ENCODE results near the gene AGPAT4.

AGPAT4 gene

GRCh38 chr6:161110028-161110779 is 163.7 kb downstream of the AGPAT4 start:
- DNase-seq (ENCODE audit: low read depth in 3 of 3), result no peak

- no peak for DNase-seq (ENCODE audit: low read depth in 3 of 3)
These were observed 164.5 kb downstream of the AGPAT4 start for GRCh38 chr6:161109366-161109765.

DNA sequence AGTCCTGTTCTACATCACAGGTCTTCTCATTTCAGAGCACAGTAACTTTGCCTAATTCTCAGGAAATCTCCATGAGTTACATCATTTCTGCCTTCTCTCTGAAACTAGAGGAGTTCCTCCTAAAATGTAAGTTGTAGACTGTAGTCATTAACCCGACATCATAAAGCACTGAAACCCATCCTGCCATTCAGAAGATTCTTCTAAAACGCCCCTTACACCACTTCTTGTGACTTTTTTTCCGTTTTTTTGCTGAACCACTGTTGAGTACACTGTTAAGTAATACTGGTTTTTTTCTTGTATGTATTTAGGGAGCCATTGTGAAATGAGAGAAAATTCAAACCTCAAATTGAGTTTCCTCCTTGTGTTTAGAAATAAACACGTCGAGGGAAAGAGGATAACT is 164.9 kb downstream of the AGPAT4 start:
- DNase-seq (ENCODE audit: low read depth in 3 of 3), result no peak

- DNase-seq (ENCODE audit: low read depth in 3 of 3), result no peak
These were observed 165.8 kb downstream of the AGPAT4 start for GRCh38 chr6:161107779-161108730.

DNA sequence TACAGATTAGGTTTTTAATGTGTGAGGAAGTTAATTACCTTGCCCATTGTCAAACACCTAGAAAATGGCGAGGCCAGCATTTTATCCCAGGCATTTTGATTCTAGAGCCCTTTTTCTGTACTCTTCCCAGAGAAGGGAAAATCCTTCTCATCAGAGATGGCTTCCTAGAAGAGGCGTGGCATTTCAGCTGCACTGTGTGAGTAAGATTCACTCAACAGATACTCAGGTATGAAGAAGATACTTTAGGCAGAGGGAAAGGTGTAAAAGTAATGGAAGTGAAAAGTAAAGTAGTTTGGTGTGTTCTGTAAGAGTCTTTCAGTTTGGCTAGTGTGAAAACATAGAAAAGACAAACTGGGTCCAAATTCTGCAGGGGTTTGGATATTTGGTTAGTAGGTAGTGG is 168.5 kb downstream of the AGPAT4 start:
- DNase-seq (ENCODE audit: low read depth in 3 of 3), result no peak

- DNase-seq (ENCODE audit: low read depth in 3 of 3), result no peak
These were observed 168.9 kb downstream of the AGPAT4 start for GRCh38 chr6:161104966-161105365.

GRCh38 chr6:161103475-161103874 is 170.4 kb downstream of the AGPAT4 start:
- no peak for DNase-seq (ENCODE audit: low read depth in 3 of 3)

DNA sequence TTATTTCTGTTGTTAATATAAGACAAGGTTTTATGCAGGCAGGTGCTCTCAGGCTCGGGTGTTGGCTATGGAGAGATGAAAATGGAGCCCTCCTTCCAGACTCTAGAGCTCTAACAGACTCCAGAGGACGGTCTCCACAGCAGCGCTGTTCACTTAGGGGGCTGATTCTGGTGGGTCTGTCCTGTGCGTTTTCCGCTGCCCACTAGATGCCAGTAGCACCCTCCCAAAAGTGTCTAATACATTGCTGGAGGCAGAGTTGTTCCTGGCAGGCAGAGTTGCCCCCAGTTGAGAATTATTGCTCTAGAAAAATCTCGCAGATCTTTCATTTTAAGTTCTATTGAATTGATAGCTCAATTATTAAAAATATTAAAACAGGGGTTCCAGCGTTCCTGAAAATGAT is 172.3 kb downstream of the AGPAT4 start:
- no peak for DNase-seq (ENCODE audit: low read depth in 3 of 3)

- DNase-seq (ENCODE audit: low read depth in 3 of 3), result no peak
These were observed 173.8 kb downstream of the AGPAT4 start for GRCh38 chr6:161100072-161100471.

- no peak for DNase-seq (ENCODE audit: low read depth in 3 of 3)
These were observed 177.9 kb downstream of the AGPAT4 start for GRCh38 chr6:161095916-161096315.

DNA sequence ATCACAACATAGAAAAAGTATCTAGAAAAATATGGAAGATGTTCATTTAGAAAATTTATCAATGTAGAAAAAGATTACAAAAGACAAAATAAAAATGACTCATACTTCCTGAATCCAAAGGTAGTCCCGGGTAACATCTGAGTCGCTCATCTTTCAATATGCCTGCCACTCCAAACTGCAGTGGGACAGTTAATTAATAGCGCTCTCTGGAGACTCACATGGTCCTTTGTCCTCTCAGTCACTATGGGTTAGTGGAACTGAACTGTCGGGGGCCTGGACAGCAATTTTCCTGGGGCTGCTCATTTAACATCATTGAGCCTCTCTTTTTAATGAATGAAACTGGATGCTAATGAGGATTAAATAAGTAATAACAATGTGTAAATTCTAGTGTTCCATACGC is 178.9 kb downstream of the AGPAT4 start:
- DNase-seq (ENCODE audit: low read depth in 3 of 3), result no peak

- DNase-seq (ENCODE audit: low read depth in 3 of 3), result no peak
These were observed 181.7 kb downstream of the AGPAT4 start for GRCh38 chr6:161091972-161092701.

- no peak for DNase-seq (ENCODE audit: low read depth in 3 of 3)
These were observed 182.7 kb downstream of the AGPAT4 start for GRCh38 chr6:161091151-161091550.

DNA sequence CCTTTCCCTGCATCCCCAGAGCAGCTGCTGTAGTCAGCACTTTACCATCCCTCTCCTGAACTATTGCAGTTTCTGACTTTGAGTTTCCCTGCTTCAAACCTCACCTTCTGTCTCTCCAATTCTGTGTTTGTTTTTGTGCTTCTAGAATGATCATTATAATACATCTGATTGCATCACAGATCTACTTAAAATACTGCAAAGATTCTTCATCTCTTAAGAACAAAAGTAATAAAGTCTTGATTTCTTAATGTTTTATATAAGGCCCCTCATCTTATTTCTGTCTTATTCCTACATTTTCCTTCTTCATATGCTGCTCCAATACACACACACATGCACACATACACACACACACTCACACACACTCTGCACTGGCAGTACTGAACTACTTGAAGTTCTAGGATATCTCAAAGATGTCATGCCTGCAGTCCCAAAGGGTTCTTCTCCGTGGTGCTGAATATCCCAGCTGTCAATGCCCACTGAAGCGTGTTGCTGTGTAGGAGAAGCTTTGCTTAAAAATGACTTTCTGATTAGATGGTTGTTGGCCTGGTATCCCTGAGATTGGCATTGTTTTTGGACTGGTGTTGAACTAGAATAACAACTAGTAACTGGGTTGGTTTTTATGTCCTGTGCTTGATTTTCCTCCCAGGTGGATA is 185.1 kb downstream of the AGPAT4 start:
- DNase-seq (ENCODE audit: low read depth in 3 of 3), result no peak

DNA sequence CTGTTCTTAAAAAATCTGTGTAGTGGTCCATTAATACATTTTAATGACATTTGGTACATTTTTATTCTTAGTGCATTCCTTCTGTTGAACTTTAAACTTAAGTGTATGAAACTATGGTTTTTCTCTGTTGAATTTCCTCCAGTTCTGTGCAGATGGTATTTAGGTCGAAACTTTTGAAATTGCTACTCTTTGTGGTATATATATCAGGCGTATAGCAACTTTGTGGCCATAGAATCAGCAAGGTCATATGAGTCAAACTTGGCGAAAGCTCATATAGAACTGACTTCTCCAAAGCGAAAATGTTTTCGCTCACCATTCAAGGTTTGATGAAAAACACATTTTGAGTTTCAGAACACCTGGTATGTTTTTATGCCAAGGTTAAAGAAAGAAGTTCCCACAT is 188.6 kb downstream of the AGPAT4 start:
- no peak for DNase-seq (ENCODE audit: low read depth in 3 of 3)

GRCh38 chr6:161082215-161082614 is 191.6 kb downstream of the AGPAT4 start:
- DNase-seq (ENCODE audit: low read depth in 3 of 3), result no peak

DNA sequence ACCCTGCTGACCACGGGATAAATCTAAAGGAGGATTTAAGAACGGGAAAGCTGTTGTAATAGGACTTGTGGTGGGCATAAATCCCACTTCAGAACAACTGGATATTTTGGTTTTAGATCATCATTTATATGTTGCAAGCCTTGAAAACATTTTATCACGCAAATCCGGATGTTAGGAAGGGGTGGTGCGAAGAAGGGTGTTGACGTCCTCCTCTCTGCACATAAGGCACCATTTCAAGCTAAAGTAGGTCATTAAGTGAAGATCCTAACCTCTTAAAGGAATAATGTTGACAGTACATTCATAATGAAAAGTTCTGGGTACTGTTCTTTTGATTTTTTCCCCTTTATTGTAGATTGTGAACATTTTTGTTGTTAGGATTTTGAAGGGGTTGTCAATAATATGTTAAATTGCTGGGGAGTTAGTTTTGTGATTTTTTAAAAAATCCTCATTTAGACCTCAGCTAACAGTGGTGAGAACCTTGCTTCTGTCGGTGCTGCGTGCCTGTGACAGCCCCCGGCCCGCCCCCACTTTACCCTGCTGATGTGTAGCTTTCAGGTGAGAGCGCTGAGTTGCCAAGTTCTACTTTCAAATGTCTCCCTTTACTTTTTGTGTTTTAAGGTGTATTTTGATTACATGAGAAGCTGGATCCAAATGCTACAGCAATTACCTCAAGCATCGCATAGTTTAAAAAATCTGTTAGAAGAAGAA is 193.4 kb downstream of the AGPAT4 start:
- no peak for DNase-seq (ENCODE audit: low read depth in 3 of 3)

All from stimulated activated CD4-positive, alpha-beta T cell treated with anti-CD3 and anti-CD28 coated beads, TNF-alpha, amount 100 ng/mL, for 4 hours (primary cell).